HUES48 (cell line): ENCODE measurements around the gene NEUROG1.

ENCODE experiments used
- H3K27ac ChIP-seq: one replicate; pipeline ENCODE4 v1.7.0; 2013; ENCODE audit warnings: low read depth, low read length, inconsistent platforms
- H3K27me3 ChIP-seq: 2 replicates; pipeline ENCODE4 v1.6.1; 2013; ENCODE audit warnings: mild to moderate bottlenecking, low read length; ENCODE audit not compliant: control insufficient read depth, insufficient read depth
- H3K36me3 ChIP-seq: 2 replicates; pipeline ENCODE4 v1.6.1; 2013; ENCODE audit warnings: low read length; ENCODE audit not compliant: control insufficient read depth, insufficient read depth
- H3K4me1 ChIP-seq: 2 replicates; pipeline ENCODE4 v1.6.1; 2013; ENCODE audit warnings: mild to moderate bottlenecking, low read length; ENCODE audit not compliant: control insufficient read depth, insufficient read depth
- H3K4me3 ChIP-seq: 2 replicates; pipeline ENCODE4 v1.5.1; 2013; ENCODE audit warnings: mild to moderate bottlenecking, low read depth, low read length
- H3K9ac ChIP-seq: 2 replicates; pipeline ENCODE4 v1.6.1; 2013; ENCODE audit warnings: mild to moderate bottlenecking, low read depth, low read length, moderate library complexity
- H3K9me3 ChIP-seq: 2 replicates; pipeline ENCODE4 v1.6.1; 2013; ENCODE audit warnings: low read length; ENCODE audit not compliant: control insufficient read depth, insufficient read depth

NEUROG1 gene

DNA sequence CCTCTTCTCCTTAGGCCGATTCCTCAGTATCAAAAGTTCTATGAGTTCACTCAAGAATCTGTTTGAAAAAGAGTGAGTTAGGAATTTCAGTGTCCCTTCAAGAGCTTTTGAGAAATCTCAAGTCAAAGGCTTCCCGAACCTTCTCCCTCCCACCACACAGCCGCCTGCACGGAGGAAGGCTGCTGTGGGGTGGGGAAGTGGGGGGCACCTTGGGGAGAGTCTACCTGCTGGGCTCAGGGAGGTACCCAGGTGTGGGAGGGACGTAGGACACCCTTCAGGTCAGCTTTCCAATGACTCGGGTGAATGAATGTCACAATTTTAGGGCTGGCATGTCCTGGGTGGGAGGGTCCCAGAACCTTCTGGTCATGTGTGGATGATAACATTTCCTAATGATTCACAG, 25.5 kb upstream of the NEUROG1 start:
- no peak overlapping the region for H3K27ac ChIP-seq
- no peaks in the 10 kb centered on the region for H3K36me3 ChIP-seq
- no peak overlapping the region for H3K4me3 ChIP-seq
- H3K4me1 ChIP-seq = peaks cover 18% of the 10 kb centered on the region
- H3K9ac ChIP-seq = no peak overlapping the region
- no peaks in the 10 kb centered on the region for H3K9me3 ChIP-seq
- peaks cover 25% of the 10 kb centered on the region for H3K27me3 ChIP-seq

DNA sequence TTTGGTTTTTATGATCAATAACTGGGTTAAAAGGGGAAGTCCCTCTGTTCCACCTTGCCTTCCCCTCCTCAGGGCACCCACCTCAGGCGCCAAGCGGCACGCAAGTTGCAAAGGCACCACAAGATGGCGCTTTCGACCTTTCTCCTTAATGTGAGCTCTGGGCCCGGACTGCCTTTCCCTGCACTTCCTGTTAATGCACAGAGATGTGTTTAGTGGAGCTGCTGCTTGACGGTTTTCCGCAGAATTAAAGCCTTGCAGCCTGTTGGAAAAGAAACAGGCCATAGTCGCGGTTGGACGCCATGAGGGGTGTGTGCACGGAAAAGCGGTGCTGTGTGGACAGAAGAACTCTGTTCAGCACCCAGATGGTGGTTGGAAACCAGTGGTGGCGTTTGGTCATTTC, 25.1 kb upstream of the NEUROG1 start:
- H3K4me3 ChIP-seq = no peak overlapping the region
- H3K9ac ChIP-seq = no peak overlapping the region
- H3K27ac ChIP-seq = no peak overlapping the region
- peaks cover 16% of the 10 kb centered on the region for H3K4me1 ChIP-seq
- H3K27me3 ChIP-seq = peaks cover 24% of the 10 kb centered on the region
- no peaks in the 10 kb centered on the region for H3K9me3 ChIP-seq
- H3K36me3 ChIP-seq = no peaks in the 10 kb centered on the region

DNA sequence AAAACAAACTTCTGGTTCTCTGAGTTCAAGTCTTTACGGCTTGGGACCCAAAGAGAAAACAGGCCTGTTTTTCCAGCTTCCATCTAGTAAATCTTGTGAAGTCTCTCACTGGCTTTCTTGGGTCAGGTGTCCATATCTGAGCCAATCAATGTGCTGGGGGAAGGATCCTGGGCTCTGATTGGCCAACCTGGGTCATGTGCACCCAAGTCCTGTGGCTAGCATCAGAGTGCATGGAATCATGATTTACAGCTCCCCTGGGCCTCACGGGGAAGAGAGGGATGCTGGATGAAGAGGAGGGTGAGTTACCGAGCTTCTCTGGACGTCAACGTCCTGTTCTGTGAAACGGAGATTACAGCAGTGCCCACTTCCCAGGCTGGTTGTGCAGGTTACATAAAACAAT, 23.6 kb upstream of the NEUROG1 start:
- H3K4me3 ChIP-seq = no peak overlapping the region
- H3K4me1 ChIP-seq = peaks cover under 1% of the 10 kb centered on the region
- H3K36me3 ChIP-seq = no peaks in the 10 kb centered on the region
- H3K27me3 ChIP-seq = peaks cover 21% of the 10 kb centered on the region
- no peak overlapping the region for H3K9ac ChIP-seq
- H3K9me3 ChIP-seq = no peaks in the 10 kb centered on the region
- H3K27ac ChIP-seq = no peak overlapping the region

DNA sequence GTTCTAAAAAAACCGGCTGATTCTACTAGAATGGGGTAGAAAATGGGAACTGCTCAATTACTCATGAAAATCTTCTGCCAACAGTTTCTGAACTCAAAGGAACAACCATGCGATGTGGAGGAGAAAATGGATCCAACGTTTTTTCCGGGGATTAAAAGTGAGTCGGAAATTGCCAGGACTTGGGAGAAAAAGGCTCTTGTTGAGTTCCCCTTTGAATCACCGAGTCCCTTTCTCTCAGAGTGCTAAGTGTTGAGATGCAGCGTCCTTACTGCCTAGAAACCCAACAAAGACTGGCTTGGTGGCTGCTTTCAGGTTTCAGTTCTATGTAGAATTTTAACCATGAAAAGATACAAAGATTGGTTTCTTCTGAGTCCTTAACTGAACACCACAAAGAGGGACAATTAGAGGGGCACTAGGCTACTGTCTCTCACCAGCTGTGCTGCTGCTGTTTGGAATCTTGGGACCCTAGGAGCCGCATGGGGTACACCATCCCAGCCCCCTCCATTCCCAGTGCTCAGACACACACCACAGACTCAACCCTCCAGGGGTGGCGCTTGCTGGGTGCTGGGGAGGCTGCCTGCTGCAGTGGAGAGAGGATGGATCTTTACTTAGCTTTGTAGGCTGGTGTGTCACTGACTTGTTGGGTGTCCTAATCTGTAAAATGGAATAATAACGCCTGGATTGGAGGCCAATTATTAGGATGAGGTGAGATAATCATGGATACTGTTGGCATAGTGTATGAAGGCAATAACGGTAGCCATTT, 21.5 kb upstream of the NEUROG1 start:
- Histone ChIP-seq H3K36me3 (no peaks in the 10 kb centered on the region), H3K27ac (no peak overlapping the region), H3K9ac (no peak overlapping the region), H3K27me3 (peaks cover 30% of the 10 kb centered on the region), H3K9me3 (no peaks in the 10 kb centered on the region), H3K4me1 (no peaks in the 10 kb centered on the region), H3K4me3 (no peak overlapping the region)

DNA sequence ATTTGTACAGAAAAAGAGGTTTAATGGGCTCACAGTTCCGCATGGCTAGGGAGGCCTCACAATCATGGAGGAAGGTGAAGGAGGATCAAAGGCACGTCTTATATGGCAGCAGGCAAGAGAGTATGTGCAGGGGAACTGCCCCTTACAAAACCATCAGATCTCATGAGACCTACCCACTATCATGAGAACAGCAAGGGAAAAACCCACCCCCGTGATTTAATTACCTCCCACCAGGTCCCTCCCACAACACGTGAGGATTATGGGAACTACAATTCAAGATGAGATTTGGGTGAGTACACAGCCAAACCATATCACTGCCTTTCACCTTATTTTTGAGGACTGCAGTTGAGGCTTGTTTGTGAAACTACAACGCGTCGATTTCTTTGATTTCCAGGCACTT, 20.9 kb upstream of the NEUROG1 start:
- H3K9ac ChIP-seq = no peak overlapping the region
- H3K4me1 ChIP-seq = no peaks in the 10 kb centered on the region
- no peak overlapping the region for H3K27ac ChIP-seq
- H3K36me3 ChIP-seq = no peaks in the 10 kb centered on the region
- H3K27me3 ChIP-seq = peaks cover 32% of the 10 kb centered on the region
- H3K4me3 ChIP-seq = no peak overlapping the region
- H3K9me3 ChIP-seq = no peaks in the 10 kb centered on the region

DNA sequence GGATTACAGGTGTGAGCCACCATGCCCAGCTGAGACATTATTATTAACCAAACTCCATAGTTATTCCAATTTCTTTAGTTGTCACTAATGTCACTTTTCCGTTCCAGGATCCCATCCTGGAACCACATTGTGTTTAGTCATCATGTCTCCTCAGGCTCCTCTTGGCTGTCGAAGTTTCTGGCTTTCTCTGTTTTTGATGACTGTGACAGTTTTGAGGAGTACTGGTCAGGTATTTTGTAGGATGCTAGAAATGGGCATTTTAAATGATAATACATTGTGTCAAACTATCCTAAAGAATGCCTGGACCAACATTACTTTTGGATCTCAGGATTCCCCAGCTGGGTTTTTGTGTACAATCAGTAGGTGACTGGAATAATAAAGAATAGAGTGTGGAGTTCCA, 19.8 kb upstream of the NEUROG1 start:
- no peaks in the 10 kb centered on the region for H3K9me3 ChIP-seq
- H3K27ac ChIP-seq = no peak overlapping the region
- H3K27me3 ChIP-seq = peaks cover 42% of the 10 kb centered on the region
- H3K4me3 ChIP-seq = no peak overlapping the region
- no peaks in the 10 kb centered on the region for H3K36me3 ChIP-seq
- no peaks in the 10 kb centered on the region for H3K4me1 ChIP-seq
- H3K9ac ChIP-seq = no peak overlapping the region

DNA sequence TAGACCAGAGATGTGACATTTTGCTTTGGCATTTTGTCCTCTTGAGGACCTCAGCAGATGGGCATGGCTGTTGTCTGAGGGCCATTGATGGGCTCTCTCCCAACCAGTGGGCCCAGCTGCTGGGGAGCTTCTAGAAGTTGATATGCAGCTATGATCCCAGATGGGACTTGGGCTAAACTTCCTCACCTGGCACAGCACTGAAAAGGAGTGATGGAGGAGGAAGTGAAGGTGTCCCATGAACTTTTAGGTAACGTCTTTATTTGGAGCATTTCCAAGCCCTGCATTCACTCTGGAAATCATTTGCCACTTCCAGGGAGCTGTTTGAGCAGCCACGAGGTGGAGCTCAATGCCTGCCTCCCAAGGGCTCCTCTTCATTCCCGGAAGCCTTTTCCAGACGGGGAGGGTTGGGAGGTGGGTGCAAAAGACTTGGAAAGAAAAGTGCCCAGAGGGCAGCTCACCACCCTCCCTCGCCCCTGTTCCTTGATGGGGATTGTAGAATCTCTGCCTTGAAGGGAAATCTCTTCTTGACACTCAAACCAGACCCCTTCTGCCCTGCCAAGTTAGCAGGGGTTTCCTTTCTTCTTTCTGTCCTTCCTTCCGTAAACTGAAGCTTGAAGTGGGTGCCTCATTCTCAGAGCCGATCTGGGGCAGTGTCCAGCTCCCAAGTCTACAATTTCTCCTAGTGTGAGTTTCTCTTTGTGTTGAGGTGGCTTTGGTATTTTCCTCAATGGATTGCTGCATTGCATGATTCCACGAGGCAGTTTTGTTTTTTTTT, 18.1 kb upstream of the NEUROG1 start:
- Histone ChIP-seq H3K36me3 (no peaks in the 10 kb centered on the region), H3K9ac (no peak overlapping the region), H3K4me3 (no peak overlapping the region), H3K27me3 (peaks cover 59% of the 10 kb centered on the region), H3K4me1 (no peaks in the 10 kb centered on the region), H3K9me3 (no peaks in the 10 kb centered on the region), H3K27ac (no peak overlapping the region)

DNA sequence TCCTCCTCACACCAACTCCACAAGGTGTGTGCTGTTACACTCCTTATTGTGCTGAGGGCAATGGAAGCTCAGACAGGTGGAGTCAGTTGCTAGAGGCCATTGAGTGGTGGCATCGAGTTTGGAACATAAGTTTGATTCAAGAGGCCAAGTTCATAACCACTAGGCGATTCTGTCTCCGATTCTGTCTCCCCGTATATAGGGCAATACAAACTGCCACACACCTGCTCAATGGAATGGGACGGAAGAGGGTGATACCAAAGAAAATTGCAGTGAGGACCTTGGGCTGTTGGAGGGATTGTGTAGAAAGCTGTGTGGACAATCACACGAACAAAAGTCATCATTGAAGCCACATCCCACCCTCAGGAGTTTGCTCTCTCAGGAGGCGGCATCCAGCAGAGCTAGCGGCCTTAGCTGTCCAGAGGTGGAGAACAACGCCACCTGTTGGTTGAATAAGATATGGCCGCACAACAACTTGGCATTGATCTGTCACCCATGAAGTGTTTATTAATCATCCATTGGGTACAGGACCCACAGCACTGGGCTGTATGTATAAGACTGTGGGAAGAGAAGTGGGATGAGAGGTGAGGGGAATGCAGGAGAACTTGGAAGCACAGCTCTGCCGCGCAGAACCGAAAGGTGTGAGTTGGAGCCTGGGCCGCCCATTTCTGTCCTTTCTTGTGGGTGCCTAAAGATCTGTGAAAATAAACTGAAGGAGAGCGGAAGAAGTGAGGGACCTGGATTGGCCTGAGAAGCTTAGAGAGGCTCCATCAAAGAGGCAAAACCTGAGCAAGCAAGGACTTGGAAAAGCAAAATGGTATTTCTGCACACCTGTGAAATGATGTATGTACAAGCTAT, 16.1 kb upstream of the NEUROG1 start:
- H3K4me1 ChIP-seq = peaks cover under 1% of the 10 kb centered on the region; the same call in 1 of the 2 replicates
- H3K36me3 ChIP-seq = no peaks in the 10 kb centered on the region
- H3K9ac ChIP-seq = no peak overlapping the region
- H3K27ac ChIP-seq = no peak overlapping the region
- no peak overlapping the region for H3K4me3 ChIP-seq
- H3K27me3 ChIP-seq = peaks cover 78% of the 10 kb centered on the region
- no peaks in the 10 kb centered on the region for H3K9me3 ChIP-seq

DNA sequence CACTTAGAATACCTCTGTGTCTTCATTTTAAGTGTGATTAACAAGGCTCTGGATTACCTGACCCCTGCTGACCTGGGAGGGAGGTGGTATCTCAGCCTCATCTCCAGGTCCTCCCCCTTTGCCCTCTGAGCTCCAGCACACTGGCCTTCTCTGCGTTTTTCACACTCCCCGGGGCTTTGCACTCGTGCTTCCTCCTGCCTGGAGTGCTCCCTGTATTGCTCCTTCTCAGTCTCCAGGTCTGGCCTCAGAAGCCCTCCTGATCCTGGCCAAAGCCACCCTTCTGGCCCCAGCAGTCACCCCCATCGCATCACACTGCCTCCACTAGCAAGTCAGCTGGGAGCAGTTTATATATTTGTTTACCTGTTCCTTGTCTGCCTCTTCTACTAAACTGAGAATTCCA, 13.6 kb upstream of the NEUROG1 start:
- peaks cover 91% of the 10 kb centered on the region for H3K27me3 ChIP-seq
- H3K4me1 ChIP-seq = peaks cover 14% of the 10 kb centered on the region; the same call in 1 of the 2 replicates
- no peak overlapping the region for H3K9ac ChIP-seq
- H3K4me3 ChIP-seq = no peak overlapping the region
- H3K27ac ChIP-seq = no peak overlapping the region
- H3K36me3 ChIP-seq = no peaks in the 10 kb centered on the region
- H3K9me3 ChIP-seq = no peaks in the 10 kb centered on the region

DNA sequence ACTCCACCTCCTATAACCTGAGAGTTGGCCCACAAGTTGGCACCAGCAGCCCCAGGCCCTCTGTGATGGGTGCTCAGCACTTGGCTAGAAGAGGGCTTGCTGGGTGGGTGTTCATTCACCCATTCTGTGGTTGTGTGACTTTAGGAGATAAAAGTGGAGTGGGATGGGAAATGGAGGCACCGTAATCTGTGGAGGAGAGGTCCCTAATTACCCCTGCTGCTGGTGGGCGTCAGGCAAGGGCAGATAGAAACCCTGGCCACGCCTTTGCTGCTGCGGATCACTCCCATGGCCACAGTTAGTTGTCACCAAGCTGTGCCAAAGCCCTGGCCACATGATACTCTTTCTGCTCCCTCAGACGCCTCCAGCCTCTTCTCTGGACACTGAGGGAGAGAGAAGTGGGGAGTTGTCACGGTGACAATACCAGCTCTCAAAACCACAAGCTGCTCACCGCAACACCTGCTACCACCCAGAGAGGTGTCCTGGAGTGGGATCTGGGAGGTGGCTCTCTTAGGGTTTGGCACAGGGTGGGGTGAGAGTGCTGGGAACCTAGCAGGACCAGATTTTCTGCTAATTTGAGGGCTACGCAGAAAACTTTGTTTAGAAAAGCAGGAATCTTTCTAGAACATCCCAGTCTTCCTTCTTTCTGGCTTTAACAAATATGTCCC, 12.0 kb upstream of the NEUROG1 start:
- Histone ChIP-seq H3K9me3 (no peaks in the 10 kb centered on the region), H3K4me3 (no peak overlapping the region), H3K4me1 (peaks cover 14% of the 10 kb centered on the region; the same call in 1 of the 2 replicates), H3K27me3 (peaks cover 98% of the 10 kb centered on the region), H3K27ac (no peak overlapping the region), H3K36me3 (no peaks in the 10 kb centered on the region), H3K9ac (no peak overlapping the region)
